Loucy (cell line): ENCODE results near the gene CTNNA2.

ENCODE experiments used
- H2AFZ ChIP-seq: fragments of 200-600 bp; sonication (generic); 2 replicates; pipeline ENCODE4 v1.6.0; 2016; ENCODE audit warnings: antibody characterized with exemption, mild to moderate bottlenecking, low read length, moderate library complexity
- H3F3A ChIP-seq: fragments of 200-600 bp; 2 replicates; pipeline ENCODE4 v1.6.0; 2016; ENCODE audit warnings: antibody characterized with exemption, low read depth, mild to moderate bottlenecking
- H3K27me3 ChIP-seq: fragments of 200-600 bp; sonication (generic); 2 replicates; pipeline ENCODE4 v1.6.1; 2014; ENCODE audit warnings: low read length, mild to moderate bottlenecking; ENCODE audit not compliant: insufficient read depth, poor library complexity, severe bottlenecking
- H3K36me3 ChIP-seq: fragments of 200-600 bp; sonication (generic); 2 replicates; pipeline ENCODE4 v1.6.1; 2016; ENCODE audit warnings: low read length; ENCODE audit not compliant: insufficient read depth
- H3K4me1 ChIP-seq: fragments of 200-600 bp; sonication (generic); 2 replicates; pipeline ENCODE4 v1.5.1; 2014; ENCODE audit warnings: low read length, mild to moderate bottlenecking; ENCODE audit not compliant: insufficient read depth, poor library complexity, severe bottlenecking
- H3K4me2 ChIP-seq: fragments of 200-600 bp; sonication (generic); 2 replicates; pipeline ENCODE4 v1.6.0; 2014; ENCODE audit warnings: antibody characterized with exemption, low read length, low read depth, mild to moderate bottlenecking; ENCODE audit not compliant: poor library complexity, severe bottlenecking
- H3K4me3 ChIP-seq: fragments of 200-600 bp; sonication (generic); 2 replicates; pipeline ENCODE4 v1.5.1; 2014; ENCODE audit warnings: low read length, mild to moderate bottlenecking, mixed read lengths; ENCODE audit not compliant: poor library complexity, severe bottlenecking
- H3K79me2 ChIP-seq: fragments of 200-600 bp; sonication (generic); 2 replicates; pipeline ENCODE4 v1.6.1; 2014; ENCODE audit warnings: low read length; ENCODE audit not compliant: insufficient read depth
- H3K9ac ChIP-seq: fragments of 200-600 bp; sonication (generic); 2 replicates; pipeline ENCODE4 v1.6.0; 2014; ENCODE audit warnings: mild to moderate bottlenecking, low read depth, low read length, moderate library complexity; ENCODE audit not compliant: poor library complexity, severe bottlenecking
- H3K9me2 ChIP-seq: fragments of 200-600 bp; sonication (generic); replicated peaks from 2 replicates; pipeline ENCODE4 v1.6.1; 2016; ENCODE audit warnings: low read depth, low read length, mixed read lengths
- H3K9me3 ChIP-seq: fragments of 200-600 bp; sonication (generic); 2 replicates; pipeline ENCODE4 v1.6.1; 2014; ENCODE audit warnings: mild to moderate bottlenecking, antibody characterized with exemption, low read length, low read depth; ENCODE audit not compliant: insufficient read depth
- H4K20me1 ChIP-seq: fragments of 200-600 bp; sonication (generic); 2 replicates; pipeline ENCODE4 v1.6.0; 2014; ENCODE audit warnings: antibody characterized with exemption, low read length, mild to moderate bottlenecking; ENCODE audit not compliant: insufficient read depth, poor library complexity, severe bottlenecking
- CTCF ChIP-seq: fragments of 200-600 bp; sonication (generic); conservative IDR thresholded peaks from 2 replicates; pipeline ENCODE4 v1.5.1; 2014; ENCODE audit warnings: mild to moderate bottlenecking, antibody characterized with exemption, low read length
- EZH2phosphoT487 ChIP-seq: fragments of 200-600 bp; IDR thresholded peaks from 2 replicates; pipeline ENCODE4 v1.6.1; 2018; ENCODE audit warnings: antibody characterized with exemption, mild to moderate bottlenecking, moderate library complexity, borderline replicate concordance

CTNNA2 gene

GRCh38 chr2:80300346-80300745 is 787.5 kb downstream of the CTNNA2 start:
- Histone ChIP-seq H3K27me3 (no peaks in the 10 kb centered on the region), H3K36me3 (no peaks in the 10 kb centered on the region), H3K9ac (no peak overlapping the region), H3K9me2 (no peaks in the 10 kb centered on the region), H3K9me3 (no peaks in the 10 kb centered on the region), H3K4me3 (no peak overlapping the region), H3K4me1 (no peaks in the 10 kb centered on the region), H3K4me2 (no peak overlapping the region), H4K20me1 (no peaks in the 10 kb centered on the region), H2AFZ (no peak overlapping the region), H3K79me2 (no peaks in the 10 kb centered on the region), H3F3A (no peaks in the 10 kb centered on the region)
- no peak for TF ChIP-seq CTCF
- TF ChIP-seq EZH2phosphoT487: no peak

- H3K9me2 ChIP-seq: no peaks in the 10 kb centered on the region
- H4K20me1 ChIP-seq: no peaks in the 10 kb centered on the region
- no peaks in the 10 kb centered on the region for H3K9me3 ChIP-seq
- no peaks in the 10 kb centered on the region for H3K4me1 ChIP-seq
- H2AFZ ChIP-seq: no peak overlapping the region
- no peak overlapping the region for H3K9ac ChIP-seq
- TF ChIP-seq CTCF: no peak
- no peak for TF ChIP-seq EZH2phosphoT487
- H3K79me2 ChIP-seq: no peaks in the 10 kb centered on the region
- no peaks in the 10 kb centered on the region for H3K36me3 ChIP-seq
- no peaks in the 10 kb centered on the region for H3F3A ChIP-seq
- no peak overlapping the region for H3K4me2 ChIP-seq
- H3K4me3 ChIP-seq: no peak overlapping the region
- H3K27me3 ChIP-seq: no peaks in the 10 kb centered on the region
Measured at GRCh38 chr2:80300954-80301353, 788.1 kb downstream of the CTNNA2 start.

- H2AFZ ChIP-seq: no peak overlapping the region
- H3K9ac ChIP-seq: no peak overlapping the region
- H3K4me1 ChIP-seq: no peaks in the 10 kb centered on the region
- no peak overlapping the region for H3K4me3 ChIP-seq
- H3K4me2 ChIP-seq: no peak overlapping the region
- no peaks in the 10 kb centered on the region for H3K9me3 ChIP-seq
- no peaks in the 10 kb centered on the region for H3K79me2 ChIP-seq
- H3F3A ChIP-seq: no peaks in the 10 kb centered on the region
- H3K36me3 ChIP-seq: no peaks in the 10 kb centered on the region
- H4K20me1 ChIP-seq: no peaks in the 10 kb centered on the region
- TF ChIP-seq EZH2phosphoT487 (no peak), CTCF (no peak)
- no peaks in the 10 kb centered on the region for H3K9me2 ChIP-seq
- H3K27me3 ChIP-seq: no peaks in the 10 kb centered on the region
Measured at GRCh38 chr2:80302001-80302313, 789.1 kb downstream of the CTNNA2 start.
